NCI-H526 (cell line): Measurements from ENCODE around the gene TDRD6.
"Not testable (repeated sequence)": the region's sequence is repeated elsewhere in the genome, so short reads cannot be mapped to it uniquely, and the experiment has no call there.

Experiments
- DNase-seq, 2 experiments: peaks; one replicate each; lab custom pipeline; 2025; lab: John Stamatoyannopoulos, UW

The TDRD6 gene

GRCh38 chr6:46743425-46744158, 55.9 kb downstream of the TDRD6 start:
- no peak for DNase-seq

GRCh38 chr6:46744159-46744725, 56.6 kb downstream of the TDRD6 start:
- DNase-seq, result not testable (repeated sequence)

DNA sequence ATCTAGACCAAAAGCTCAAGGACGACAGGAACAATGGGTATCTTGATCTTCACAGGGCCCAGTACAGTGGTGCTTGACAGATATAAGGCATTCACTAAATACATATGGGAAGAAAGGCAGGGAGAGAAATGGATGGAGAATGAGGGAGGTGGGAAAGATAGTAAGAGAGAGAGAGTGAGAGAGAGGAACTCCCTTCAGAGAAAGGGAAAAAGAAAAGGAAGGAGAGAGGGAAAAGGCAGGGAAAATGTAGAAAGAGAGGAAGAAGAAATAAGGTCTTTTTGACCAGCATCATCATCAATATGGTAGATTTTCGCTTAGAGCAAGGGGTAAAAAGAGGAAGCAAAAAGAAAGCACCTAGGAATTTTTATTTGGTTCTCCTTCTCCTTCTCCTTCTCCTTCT, 58.3 kb downstream of the TDRD6 start:
- DNase-seq, result no peak

- no peak for DNase-seq
Observed at GRCh38 chr6:46746696-46747095, 59.0 kb downstream of the TDRD6 start, which contains the start of gene ANKRD66. Gene ANKRD66 (plus strand): TSS chr6:46746933. CDS start chr6:46751949, 5,016 bp downstream.

DNA sequence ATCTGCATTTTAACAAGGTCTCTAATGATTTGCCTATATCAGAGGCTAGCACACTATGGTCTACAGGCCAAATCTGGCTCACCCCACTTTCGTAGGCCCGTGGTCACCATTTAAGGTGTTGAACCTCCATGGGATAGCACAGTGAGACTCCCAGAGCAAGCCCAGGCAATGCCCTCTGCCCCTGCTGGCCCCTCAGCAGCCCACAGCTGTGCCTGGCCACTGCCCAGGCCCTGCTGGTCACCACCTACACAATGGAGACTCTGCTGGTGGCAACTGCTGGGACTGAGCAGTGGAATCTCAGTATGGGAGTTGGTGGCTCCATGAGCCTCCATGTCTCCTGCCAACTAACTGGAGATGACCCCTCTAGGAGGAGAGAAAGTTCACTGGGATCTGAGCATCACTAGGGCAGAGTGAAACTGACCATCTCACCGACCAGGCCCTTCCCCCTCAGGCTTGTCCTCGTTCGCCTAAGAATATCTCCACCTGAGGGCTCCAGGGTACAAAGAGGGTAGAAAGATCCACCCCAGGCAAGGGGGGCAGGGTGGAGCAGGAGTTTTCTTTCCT, 61.3 kb downstream of the TDRD6 start:
- no peak for DNase-seq

DNA sequence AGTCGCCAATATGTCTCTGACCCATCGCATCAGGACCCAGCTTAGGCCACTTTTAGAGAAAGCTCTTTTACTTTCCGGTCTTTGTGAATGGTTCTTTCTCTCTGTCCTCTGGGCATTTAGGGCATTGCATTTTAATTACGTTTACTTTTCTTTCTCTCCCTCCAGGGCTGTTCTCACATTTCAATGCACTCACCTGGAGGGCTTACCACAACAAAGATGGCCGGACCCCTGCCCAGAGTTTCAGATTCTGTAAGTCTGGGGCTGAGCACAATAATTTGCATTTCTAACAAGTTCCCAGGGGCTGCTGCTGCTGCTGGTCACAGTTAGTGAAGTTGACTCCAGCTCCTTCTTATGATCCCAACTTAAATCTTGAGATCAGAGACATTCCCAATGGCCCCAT, 62.0 kb downstream of the TDRD6 start:
- DNase-seq, result peak; percentile 17 to 37

GRCh38 chr6:46751658-46752057, 64.0 kb downstream of the TDRD6 start:
- DNase-seq, result no peak
